ENCODE measurements around the gene KYAT1.
A peak's percentile ranks its signal among the peaks of the same experiment; 100 is the strongest.

Gene KYAT1

DNA sequence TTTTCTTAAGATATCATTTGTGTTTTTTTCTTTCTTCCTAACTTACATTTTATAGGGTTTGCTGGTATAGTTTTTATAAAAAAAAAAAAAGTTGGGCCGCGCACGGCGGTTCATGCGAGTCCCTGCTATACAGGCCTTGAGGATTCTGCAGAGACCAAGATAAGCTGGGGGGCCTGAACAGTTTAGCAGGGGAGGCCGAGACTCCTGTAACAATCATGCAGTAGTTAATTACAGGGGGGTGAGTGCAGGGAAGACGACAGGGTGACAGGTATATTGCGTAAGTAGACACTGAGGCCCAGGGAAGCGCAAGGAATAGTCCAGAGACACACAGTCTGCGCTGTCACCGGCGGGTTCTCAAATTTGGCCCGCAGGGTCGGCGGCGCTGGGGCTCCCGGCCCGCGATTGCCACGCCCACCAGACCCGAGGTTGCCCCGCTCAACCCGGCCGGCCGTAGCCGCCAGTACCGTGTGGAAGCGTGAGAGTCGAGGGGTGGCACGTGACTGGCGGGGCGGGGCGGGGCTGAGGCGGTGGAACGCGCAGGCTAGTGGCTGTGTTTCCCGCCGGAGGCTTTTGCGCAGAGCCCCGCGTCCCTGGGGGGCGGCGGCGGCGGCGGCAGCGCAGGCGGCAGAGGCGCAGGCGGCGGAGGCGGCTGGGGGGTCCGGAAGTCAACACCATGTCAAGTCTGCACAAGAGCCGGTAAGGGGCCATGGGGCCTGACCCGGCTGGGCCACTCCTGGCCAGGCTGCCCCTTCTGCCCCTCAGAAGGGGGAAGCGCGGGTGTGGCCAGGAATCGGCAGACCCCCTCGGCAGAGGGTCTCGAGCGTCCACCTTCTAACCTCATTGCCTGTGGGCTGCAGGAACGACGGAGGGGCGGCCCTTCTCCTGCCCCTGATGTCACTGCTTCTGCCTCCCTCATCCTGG, 94.8 kb downstream of the KYAT1 start, which contains the start of gene TBC1D13:
Gene TBC1D13 (plus strand): TSS at position 573 of the 921 bp plus-strand sequence. CDS start 101 bp downstream, at position 674.
- peaks cover 15% of the 10 kb centered on the region for H3K4me1 Mint-ChIP-seq
- TF ChIP-seq, protein P1, sequence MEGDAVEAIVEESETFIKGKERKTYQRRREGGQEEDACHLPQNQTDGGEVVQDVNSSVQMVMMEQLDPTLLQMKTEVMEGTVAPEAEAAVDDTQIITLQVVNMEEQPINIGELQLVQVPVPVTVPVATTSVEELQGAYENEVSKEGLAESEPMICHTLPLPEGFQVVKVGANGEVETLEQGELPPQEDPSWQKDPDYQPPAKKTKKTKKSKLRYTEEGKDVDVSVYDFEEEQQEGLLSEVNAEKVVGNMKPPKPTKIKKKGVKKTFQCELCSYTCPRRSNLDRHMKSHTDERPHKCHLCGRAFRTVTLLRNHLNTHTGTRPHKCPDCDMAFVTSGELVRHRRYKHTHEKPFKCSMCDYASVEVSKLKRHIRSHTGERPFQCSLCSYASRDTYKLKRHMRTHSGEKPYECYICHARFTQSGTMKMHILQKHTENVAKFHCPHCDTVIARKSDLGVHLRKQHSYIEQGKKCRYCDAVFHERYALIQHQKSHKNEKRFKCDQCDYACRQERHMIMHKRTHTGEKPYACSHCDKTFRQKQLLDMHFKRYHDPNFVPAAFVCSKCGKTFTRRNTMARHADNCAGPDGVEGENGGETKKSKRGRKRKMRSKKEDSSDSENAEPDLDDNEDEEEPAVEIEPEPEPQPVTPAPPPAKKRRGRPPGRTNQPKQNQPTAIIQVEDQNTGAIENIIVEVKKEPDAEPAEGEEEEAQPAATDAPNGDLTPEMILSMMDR (IDR thresholded peaks at IDR 0.05; ENCODE audit: unreplicated experiment in 3 of 3): no peak
- H3K9me3 Mint-ChIP-seq: peaks cover 2% of the 10 kb centered on the region
- H3K27ac Mint-ChIP-seq: peak within 1 kb of the TSS; percentile 91 to 96 (median 96)
- H3K27me3 Mint-ChIP-seq (ENCODE audit: low read depth): no peaks in the 10 kb centered on the region
- H3K4me3 Mint-ChIP-seq: peak within 1 kb of the TSS; percentile 98 to 100 (median 99)
- H3K36me3 Mint-ChIP-seq (ENCODE audit: low read depth): peaks cover 8% of the 10 kb centered on the region

DNA sequence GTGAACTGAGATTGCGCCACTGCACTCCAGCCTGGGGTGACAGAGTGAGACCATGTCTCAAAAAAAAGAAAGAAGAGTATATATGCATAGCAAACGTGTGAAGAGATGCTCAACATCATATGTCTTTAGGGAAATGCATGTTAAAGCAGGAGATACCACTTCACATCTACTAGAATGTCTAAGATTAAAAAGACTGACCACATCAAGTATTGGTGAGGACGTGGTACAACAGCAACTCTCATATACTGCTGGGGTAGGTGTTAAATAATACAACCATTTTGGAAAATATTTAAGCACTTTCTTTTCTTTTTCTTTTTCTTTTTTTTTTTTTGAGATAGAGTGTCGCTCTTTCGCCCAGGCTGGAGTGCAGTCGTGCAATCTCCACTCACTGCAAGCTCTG, 96.3 kb downstream of the KYAT1 start:
- Mint-ChIP-seq H3K4me1 (peaks cover 15% of the 10 kb centered on the region), H3K9me3 (peaks cover 5% of the 10 kb centered on the region), H3K4me3 (peak overlapping the region; percentile 57 to 69 (median 63)), H3K27me3 (ENCODE audit: low read depth) (no peaks in the 10 kb centered on the region), H3K27ac (no peak overlapping the region), H3K36me3 (ENCODE audit: low read depth) (peaks cover 8% of the 10 kb centered on the region)
- TF ChIP-seq, protein P1 (IDR thresholded peaks at IDR 0.05; ENCODE audit: unreplicated experiment in 3 of 3): no peak

Data from nephron (organoid).